ENCODE results near the gene ZNF653. TPM values are rescaled to one million over a fixed set of nuclear protein-coding genes. Genes with fewer than 3 reads are reported as not detected.
"Not testable (repeated sequence)": the region's sequence is repeated elsewhere in the genome, so short reads cannot be mapped to it uniquely, and the experiment has no call there.

The ZNF653 gene
- total RNA-seq, 2 donors from 2014 or later, result 10.3 to 20.3 TPM

DNA sequence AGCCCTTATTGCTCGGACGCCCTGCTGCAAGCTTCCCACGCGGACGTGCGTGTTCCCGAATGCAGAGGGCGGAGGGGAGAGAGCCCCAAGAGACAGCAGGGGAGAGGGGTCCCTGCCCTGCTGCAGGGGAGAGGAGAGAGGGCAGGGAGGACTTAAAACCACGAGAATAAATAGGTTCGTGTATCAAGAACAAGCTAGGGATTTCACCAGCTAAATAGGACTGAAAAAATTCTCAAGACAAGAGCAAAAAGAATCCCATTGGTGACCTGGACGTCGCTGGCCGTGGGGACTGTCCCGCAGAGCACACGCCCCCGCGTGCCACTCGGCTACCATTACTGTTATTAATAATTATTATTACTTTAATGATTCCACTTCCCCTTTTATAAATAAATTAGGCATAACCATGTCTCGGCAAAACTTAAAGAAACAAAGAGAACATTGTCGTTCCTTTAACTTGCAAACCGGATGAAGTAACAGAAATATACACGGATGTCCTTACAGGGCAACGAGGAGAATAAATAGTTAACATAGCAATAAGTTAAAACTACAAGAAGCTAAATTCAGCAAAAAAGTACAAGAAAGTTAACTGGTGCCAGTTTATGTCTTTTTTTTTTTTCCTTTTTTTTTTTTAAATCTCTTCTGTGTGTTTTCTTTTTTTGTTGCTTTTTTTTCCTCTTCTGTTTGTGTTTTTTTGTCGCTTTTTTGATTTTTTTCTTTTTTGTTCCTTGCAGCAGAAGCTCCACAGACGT lies 53.6 kb downstream of the ZNF653 start:
- no peaks in the 10 kb centered on the region for H3K9me3 Mint-ChIP-seq
- no peak overlapping the region for H3K27ac Mint-ChIP-seq
- no peaks in the 10 kb centered on the region for H3K36me3 Mint-ChIP-seq
- DNase-seq (ENCODE audit: low spot score in 2 of 2) (no peak), ATAC-seq (no peak)

DNA sequence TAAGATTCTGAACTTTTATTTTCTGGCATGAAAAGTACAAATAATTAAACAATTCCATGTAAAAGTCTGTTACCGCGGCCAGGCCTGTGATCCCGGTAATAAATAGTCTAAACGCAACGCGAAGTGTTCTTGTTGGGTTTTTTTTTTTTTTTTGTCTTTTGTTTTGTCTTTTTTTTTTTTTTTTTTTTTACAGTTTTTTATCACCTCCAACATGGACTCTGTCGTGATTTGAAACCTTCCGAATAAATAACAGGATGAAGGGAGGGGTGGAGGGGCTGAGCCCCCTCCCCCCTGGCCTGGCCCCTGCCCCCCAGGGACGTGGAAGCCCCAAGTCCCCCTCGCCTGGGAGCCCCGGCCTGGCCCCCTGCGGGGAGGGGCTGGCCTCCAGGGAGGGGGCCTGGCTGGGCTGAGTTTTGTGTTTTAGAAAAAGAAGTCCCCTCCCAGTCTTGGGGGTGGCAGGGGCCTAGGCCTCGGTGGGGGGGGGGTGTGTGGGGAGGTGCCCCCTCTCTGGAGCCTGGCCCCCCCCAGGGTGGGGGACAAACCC lies 54.2 kb downstream of the ZNF653 start:
- ATAC-seq, result no peak
- no peak for DNase-seq (ENCODE audit: low spot score in 2 of 2)
- Mint-ChIP-seq H3K9me3 (no peaks in the 10 kb centered on the region), H3K36me3 (no peaks in the 10 kb centered on the region), H3K27ac (no peak overlapping the region)

DNA sequence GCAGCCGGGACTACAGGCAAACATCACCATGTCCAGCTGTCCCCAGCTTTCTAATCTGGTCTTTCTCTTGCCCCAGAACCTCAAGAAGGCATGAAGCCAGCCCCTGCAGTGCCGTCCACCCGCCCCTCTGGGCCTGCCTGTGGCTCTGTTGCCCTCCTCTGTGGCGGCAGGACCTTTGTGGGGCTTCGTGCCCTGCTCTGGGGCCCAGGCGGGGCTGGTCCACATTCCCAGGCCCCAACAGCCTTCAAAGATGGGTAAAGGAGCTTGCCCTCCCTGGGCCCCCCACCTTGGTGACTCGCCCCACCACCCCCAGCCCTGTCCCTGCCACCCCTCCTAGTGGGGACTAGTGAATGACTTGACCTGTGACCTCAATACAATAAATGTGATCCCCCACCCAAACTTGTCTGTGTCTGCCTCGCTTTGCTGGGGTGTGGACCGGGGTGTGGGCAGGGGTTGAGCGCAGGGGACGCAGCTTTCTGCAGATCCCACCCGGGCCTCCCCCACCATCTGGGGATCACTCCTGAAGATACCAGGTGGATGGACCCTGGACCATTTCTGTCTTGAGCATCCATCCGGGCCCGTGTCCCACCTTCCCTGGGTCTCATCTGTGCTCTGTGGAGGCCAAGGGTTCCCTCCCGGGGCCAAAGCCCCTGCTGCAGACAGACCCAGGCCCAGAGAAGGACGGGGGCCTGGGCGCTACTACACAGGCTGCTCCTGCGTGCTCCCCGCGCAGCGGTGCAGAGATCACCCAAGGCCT lies 54.9 kb downstream of the ZNF653 start:
- no peaks in the 10 kb centered on the region for H3K9me3 Mint-ChIP-seq
- DNase-seq (ENCODE audit: low spot score in 2 of 2), result no peak
- H3K36me3 Mint-ChIP-seq, result no peaks in the 10 kb centered on the region
- H3K27ac Mint-ChIP-seq, result no peak overlapping the region
- no peak for ATAC-seq

DNA sequence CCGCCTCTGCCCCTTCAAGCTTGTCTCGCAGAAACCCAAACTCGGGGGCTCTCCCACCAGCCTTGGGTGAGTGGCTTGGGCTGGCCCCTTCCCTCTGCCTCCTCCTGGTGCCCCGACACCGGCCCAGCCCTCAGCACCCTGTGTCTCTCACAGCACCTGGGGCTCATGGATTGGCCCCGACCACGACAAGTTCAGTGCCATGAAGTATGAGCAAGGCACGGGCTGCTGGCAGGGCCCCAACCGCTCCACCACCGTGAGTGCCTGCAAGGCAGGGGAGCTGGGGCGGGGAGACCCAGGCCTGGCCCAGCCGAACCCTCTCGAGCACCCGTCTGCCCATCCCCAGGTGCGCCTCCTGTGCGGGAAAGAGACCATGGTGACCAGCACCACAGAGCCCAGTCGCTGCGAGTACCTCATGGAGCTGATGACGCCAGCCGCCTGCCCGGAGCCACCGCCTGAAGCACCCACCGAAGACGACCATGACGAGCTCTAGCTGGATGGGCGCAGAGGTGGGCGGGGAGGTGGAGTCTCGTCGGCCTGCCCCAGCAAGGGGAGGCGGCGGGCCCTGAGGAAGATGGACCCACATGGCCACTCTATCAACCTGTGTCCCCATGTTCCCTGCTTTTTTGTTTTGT lies 56.6 kb downstream of the ZNF653 start:
- no peaks in the 10 kb centered on the region for H3K9me3 Mint-ChIP-seq
- H3K36me3 Mint-ChIP-seq, result no peaks in the 10 kb centered on the region
- DNase-seq (ENCODE audit: low spot score in 2 of 2) (no peak), ATAC-seq (no peak)
- no peak overlapping the region for H3K27ac Mint-ChIP-seq

DNA sequence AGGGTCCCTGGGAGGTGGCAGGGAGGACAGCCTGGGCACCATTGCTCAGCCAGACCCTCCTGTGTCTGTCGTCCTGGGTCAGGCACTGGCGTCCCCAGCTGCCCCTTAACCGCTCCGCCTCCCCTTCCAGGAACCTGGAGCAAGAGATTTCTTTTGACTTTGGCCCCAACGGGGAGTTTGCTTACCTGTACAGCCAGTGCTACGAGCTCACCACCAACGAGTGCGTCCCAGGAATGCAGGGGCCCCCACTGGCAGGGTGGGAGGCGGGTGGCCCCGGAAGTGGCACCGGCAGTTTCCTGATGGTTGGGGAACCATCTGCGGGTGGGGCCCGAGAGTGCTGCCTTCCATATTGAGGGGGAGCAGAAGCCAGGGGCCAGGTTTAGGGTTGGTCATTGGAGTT lies 57.2 kb downstream of the ZNF653 start:
- Mint-ChIP-seq H3K9me3 (no peaks in the 10 kb centered on the region), H3K27ac (no peak overlapping the region), H3K36me3 (no peaks in the 10 kb centered on the region)
- DNase-seq (ENCODE audit: low spot score in 2 of 2) (no peak), ATAC-seq (no peak)

DNA sequence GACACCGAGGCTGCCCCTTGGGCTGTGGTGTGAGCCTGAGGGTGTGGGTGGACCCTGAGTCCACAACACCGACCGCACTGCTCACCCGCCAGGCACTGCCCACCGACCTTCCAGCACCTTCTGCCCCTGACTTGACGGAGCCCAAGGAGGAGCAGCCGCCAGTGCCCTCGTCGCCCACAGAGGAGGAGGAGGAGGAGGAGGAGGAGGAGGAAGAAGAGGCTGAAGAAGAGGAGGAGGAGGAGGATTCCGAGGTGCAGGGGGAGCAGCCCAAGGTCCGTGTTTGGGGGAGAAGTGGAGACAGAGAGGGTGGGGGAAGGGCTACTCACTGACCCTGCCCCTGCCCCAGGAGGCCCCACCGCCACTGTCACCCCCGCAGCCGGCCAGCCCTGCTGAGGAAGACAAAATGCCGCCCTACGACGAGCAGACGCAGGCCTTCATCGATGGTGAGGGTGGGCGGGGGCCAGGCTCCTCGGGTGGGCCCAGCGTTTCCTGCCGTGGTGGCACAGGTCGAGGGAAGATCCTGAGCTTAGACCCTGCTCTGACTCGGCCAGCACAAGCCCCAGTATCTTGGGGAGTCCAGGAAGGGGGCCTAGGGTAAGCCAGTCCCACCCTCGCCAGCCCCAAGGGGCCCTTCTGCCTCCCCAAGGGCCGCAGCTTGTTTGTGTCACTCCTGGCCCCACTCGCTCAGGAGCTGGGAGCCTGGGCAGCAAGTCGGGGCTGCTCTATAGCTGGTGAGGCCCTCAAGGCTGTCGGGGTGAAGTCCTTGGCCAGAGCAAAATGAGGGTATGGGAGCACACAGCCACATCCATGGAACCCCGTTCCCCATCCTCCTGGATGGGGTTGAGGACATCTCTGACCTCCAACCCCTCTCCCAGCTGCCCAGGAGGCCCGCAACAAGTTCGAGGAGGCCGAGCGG lies 58.0 kb downstream of the ZNF653 start:
- H3K27ac Mint-ChIP-seq, result no peak overlapping the region
- no peaks in the 10 kb centered on the region for H3K9me3 Mint-ChIP-seq
- no peaks in the 10 kb centered on the region for H3K36me3 Mint-ChIP-seq
- DNase-seq (ENCODE audit: low spot score in 2 of 2) (no peak), ATAC-seq (no peak)

DNA sequence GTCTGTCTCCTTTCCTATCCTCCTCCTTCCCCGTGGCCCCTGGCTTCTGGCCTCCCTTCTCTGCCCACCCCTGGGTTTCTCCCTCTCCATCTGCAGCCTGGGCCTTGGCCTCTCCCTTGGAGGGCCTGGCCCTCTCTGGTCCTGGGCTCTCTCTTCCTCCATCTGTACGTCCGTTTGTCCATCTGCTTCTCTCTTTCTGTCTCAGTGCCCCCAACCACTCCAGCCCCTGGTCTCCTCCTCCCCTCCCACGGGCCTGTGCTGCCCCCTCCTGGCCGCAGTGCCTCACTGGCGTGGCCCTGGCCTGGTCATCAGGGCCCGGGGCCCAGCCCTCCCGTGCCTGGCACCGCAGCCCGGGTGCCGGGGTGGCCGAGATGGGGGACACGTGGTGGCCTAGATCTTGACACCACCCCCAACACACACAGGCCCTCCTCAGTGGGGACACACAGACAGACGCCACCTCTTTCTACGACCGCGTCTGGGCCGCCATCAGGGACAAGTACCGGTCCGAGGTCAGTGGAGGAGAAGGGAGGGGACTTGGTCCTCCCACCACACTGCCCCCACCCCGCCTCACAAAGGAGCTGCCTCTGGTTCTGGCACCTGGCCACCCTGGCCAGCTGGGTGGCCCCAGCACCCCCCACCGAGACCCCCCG lies 58.9 kb downstream of the ZNF653 start:
- ATAC-seq (peak; percentile 70 to 71), DNase-seq (ENCODE audit: low spot score in 2 of 2) (peak in 1 of 2 donors; percentile 68)
- H3K36me3 Mint-ChIP-seq, result peaks cover 0 to 5% of the 10 kb centered on the region in 2 donors
- no peaks in the 10 kb centered on the region for H3K9me3 Mint-ChIP-seq
- peak overlapping the region in 1 of 2 donors; percentile 79 for H3K27ac Mint-ChIP-seq

DNA sequence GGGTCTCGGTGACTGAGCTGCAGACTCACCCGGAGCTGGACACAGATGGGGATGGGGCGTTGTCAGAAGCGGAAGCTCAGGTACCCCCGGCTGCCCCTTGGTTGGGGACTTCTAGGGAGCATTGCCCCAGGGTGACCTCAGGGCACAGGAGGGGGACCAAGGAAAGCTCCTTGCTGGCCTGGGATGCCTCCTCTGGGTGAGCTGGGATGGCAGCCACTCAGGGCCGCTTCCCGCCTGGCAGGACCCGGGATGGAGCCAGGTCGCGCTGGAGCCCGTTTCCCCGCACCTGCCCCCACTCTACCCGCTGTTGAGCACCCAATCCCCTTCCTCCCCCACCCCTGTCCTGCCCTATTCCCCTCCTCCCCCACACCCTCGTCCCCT lies 59.4 kb downstream of the ZNF653 start:
- no peak for DNase-seq (ENCODE audit: low spot score in 2 of 2)
- H3K27ac Mint-ChIP-seq, result no peak overlapping the region
- H3K36me3 Mint-ChIP-seq, result peaks cover 0 to 7% of the 10 kb centered on the region in 2 donors
- no peak for ATAC-seq
- no peaks in the 10 kb centered on the region for H3K9me3 Mint-ChIP-seq

DNA sequence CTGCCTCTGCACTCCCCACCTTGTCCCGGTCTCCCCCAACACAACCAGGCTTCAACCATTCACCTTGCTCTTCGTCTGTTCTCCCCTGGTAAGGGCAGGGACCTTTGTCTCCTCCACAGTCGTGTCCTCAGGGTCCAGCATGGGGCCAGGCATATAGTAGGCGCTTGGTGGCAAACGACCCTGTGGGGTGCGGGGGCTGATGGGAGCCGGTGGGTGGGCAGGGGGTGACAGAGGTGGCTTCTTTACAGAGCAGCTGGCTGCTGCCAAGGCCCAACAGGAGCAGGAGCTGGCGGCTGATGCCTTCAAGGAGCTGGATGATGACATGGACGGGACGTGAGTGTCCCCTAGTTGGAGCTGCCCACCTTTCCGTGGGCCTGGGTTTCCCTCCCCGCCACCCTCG lies 60.5 kb downstream of the ZNF653 start:
- DNase-seq (ENCODE audit: low spot score in 2 of 2) (no peak), ATAC-seq (no peak)
- Mint-ChIP-seq H3K27ac (peak overlapping the region in 1 of 2 donors; percentile 50), H3K36me3 (peaks cover 0 to 14% of the 10 kb centered on the region in 2 donors), H3K9me3 (no peaks in the 10 kb centered on the region)

DNA sequence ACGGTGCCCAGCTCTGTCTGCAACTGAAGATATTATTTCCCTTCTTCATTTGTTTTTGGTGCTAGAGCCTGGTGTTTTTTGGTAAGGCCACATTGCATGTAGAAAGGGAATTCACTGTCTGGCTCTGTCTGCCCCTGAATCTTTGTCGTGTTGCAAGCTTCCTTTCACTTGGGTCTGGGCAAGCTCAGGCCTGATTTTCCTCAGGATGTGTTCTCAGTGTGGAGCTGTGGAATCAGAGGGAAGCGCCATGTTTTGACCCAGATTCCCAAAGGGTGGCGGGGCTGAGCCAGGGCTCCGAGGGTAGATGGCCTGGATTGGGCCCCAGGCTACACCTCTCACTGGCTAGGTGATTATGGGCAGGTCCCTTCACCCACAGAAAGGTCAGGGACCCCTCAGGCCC lies 61.6 kb downstream of the ZNF653 start:
- peaks cover 0 to 14% of the 10 kb centered on the region in 2 donors for H3K36me3 Mint-ChIP-seq
- no peak for DNase-seq (ENCODE audit: low spot score in 2 of 2)
- no peak for ATAC-seq
- peak overlapping the region in 1 of 2 donors; percentile 23 for H3K27ac Mint-ChIP-seq
- H3K9me3 Mint-ChIP-seq, result no peaks in the 10 kb centered on the region

DNA sequence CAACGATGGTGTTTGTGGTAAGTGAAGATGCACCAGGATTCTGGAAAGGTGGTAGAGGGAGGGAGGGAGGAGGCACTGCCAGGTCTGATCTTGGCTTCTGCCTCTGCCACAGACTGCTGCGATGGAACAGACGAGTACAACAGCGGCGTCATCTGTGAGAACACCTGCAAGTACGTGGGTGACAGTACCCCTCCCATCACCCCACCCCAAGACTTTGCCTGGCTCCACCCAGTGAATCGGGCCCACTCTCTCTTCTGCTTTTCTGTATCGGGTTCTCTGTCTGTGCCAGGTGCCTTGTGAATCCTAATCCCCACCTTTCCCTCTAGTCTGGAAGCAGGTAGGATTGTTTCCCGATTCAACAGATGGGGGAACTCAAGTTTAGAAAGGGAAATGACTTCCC lies 67.7 kb downstream of the ZNF653 start:
- no peaks in the 10 kb centered on the region for H3K9me3 Mint-ChIP-seq
- DNase-seq (ENCODE audit: low spot score in 2 of 2), result no peak
- peaks cover 15 to 29% of the 10 kb centered on the region in 2 donors for H3K36me3 Mint-ChIP-seq
- peak overlapping the region in 1 of 2 donors; percentile 94 for H3K27ac Mint-ChIP-seq
- ATAC-seq, result no peak

DNA sequence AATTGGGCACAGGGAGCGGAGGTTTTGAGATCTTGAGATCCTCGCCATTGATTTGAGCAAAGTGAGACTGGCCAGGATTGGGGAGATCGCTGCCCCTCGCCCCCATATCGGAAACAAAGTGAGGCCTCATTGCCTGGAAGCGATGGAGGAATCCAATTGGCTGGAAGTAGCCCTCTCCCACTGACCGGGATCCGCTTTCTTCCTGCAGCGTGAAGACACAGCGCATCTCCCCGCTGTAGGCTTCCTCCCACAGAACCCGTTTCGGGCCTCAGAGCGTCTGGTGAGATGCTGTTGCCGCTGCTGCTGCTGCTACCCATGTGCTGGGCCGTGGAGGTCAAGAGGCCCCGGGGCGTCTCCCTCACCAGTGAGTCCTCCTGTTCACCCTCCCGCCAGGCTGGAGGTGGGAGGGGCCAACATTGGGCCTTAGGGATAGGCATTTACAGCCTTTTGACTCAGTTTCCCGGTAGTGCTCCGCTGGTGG lies 69.8 kb downstream of the ZNF653 start:
- ATAC-seq, result no peak
- Mint-ChIP-seq H3K9me3 (no peaks in the 10 kb centered on the region), H3K36me3 (peaks cover 15 to 18% of the 10 kb centered on the region in 2 donors), H3K27ac (peak overlapping the region; percentile 84 to 99)
- no peak for DNase-seq (ENCODE audit: low spot score in 2 of 2)

DNA sequence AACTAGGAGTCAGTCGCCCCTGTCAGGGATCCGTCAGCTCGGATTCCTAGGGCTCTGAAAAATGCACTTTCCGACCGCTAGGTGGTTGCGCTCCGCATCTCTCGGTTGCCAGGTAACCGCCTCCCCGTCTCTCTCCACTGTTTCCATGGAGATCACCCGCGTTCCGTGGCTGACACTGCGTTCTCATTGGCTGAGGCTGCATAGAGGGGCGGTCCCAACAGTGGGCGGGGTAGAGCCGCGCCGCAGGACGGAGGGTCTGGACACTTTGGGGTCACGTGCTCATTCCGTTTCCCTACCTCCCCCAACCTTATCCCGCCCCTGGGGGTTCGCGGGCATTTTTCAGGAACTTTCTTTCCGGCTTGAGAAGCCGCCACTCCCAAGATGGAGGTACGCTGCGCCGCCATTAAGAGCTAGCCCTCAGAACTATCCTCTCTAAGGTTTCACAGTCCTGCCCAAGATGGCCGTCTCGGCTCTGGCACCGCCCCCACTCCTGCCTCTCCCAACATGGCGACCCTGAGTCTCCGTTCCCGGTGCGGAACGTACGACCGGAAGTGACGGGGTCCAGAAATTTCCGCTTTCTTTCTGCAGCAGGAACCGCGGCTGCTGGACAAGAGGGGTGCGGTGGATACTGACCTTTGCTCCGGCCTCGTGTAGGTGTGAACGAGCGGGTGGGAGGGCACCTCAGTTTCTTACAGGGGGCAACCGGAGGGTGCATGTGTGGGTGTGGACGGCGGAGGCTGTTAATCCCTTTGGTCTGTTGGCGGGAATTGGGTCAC lies 70.4 kb downstream of the ZNF653 start, which contains the start of the genes ODAD3 and PRKCSH:
TSS of gene ODAD3 (minus strand) at position 65 of the 776 bp plus-strand sequence. CDS start 105 bp downstream, outside the sequence.
TSS of gene PRKCSH (plus strand) at position 579 of the 776 bp plus-strand sequence. CDS start 483 bp downstream, outside the sequence.
- ATAC-seq (peak; percentile 94 to 95), DNase-seq (ENCODE audit: low spot score in 2 of 2) (peak; percentile 98)
- Mint-ChIP-seq H3K27ac (peak within 1 kb of the TSS; percentile 84 to 99), H3K36me3 (peaks cover 15% of the 10 kb centered on the region in 2 donors), H3K9me3 (no peaks in the 10 kb centered on the region)

DNA sequence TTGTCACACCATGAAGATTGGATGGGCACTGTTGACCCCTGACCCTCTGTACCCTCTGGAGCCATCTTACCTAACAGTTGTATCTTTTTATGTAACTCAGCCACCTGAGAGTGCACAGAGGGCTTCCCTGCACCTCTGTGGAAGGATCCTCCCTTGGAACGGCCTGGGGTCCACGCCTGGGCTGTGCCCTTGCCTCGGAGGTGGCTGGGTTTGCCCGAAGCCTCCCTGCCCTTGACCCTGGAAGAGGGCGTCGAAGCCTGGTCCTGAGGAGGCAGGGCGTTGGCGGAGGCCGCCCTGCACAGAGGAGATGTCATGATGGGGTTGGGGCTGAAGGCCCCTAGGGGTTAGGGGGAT lies 71.0 kb downstream of the ZNF653 start:
- DNase-seq (ENCODE audit: low spot score in 2 of 2) (no peak), ATAC-seq (peak; percentile 12 to 25)
- Mint-ChIP-seq H3K9me3 (no peaks in the 10 kb centered on the region), H3K27ac (peak overlapping the region; percentile 84 to 99), H3K36me3 (peaks cover 15% of the 10 kb centered on the region in 2 donors)

DNA sequence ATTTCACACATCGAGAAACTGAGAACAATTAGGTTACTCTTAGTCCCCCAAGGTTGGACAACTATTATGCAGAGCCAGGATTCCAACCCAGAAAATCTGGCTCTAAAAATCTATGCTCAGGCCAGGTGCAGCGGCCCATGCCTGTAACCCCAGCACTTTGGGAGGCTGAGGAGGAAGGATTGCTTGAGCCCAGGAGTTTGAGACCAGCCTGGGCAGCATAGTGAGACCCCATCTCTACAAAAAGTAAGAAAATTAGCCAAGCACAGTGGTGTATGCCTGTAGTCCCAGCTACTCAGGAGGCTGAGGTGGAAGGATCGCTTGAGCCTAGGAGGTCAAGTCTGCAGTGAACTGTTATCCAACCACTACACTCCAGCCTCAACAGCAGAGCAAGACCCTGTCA lies 72.1 kb downstream of the ZNF653 start:
- not testable (repeated sequence) for DNase-seq (ENCODE audit: low spot score in 2 of 2); H3K9me3 Mint-ChIP-seq; ATAC-seq
- H3K27ac Mint-ChIP-seq, result peak overlapping the region in 1 of 2 donors; percentile 37
- peaks cover 15% of the 10 kb centered on the region in 2 donors for H3K36me3 Mint-ChIP-seq
